HG02885 (cell line): ENCODE results near the gene HIPK4.

ENCODE experiments used
- ATAC-seq: cut with Tn5 transposase; IDR thresholded peaks from one replicate; pipeline ENCODE4 v1.9.1; 2021; ENCODE audit warnings: mild to moderate bottlenecking; ENCODE audit not compliant: unreplicated experiment, poor library complexity

Gene HIPK4

DNA sequence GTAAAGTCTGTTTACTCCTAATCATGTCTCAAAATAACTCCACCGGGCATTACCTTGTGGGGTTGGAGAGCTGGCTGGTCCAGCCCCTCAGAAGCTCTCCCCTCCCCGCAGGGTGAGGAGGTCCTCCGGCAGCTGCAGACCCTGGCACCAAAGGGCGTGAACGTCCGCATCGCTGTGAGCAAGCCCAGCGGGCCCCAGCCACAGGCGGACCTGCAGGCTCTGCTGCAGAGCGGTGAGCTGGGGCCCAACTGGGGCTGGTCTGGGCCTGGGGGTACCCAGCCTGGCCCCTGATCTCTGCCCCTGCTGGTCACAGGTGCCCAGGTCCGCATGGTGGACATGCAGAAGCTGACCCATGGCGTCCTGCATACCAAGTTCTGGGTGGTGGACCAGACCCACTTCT is 20.2 kb downstream of the HIPK4 start:
- no peak for ATAC-seq

DNA sequence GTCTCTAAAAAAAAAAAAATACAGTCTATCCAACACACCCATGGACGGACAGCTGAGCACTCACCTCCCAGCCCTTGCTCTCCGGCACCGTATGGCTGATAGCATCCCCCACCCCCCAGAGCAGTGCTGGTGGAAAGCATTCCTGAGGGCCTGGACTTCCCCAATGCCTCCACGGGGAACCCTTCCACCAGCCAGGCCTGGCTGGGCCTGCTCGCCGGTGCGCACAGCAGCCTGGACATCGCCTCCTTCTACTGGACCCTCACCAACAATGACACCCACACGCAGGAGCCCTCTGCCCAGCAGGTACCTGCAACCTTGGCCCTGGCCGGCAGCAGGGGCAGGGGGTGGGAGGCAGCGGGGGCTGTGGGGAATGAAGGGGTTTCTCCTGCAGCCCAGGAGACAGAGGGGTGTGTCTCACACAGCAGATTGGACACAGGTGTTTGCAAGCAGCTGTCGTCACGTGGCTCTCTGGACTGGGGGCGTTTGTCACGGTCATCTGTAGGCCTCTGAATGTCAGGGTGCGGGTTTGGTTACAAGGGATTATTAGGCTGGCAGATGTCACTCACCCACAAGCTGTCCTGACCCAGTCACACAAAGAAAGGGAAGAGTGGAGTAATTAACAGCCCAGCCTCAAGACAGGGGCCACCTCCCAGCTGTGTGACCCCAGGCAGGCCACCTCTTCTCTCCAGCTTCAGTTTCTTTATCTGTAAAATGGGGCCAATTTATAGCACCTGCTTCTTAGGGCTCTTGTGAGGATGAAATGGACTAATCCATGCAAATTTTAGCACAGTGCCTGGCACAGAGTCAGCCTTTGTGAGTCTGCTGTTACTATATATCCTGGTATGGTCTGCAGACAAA is 22.2 kb downstream of the HIPK4 start:
- no peak for ATAC-seq

DNA sequence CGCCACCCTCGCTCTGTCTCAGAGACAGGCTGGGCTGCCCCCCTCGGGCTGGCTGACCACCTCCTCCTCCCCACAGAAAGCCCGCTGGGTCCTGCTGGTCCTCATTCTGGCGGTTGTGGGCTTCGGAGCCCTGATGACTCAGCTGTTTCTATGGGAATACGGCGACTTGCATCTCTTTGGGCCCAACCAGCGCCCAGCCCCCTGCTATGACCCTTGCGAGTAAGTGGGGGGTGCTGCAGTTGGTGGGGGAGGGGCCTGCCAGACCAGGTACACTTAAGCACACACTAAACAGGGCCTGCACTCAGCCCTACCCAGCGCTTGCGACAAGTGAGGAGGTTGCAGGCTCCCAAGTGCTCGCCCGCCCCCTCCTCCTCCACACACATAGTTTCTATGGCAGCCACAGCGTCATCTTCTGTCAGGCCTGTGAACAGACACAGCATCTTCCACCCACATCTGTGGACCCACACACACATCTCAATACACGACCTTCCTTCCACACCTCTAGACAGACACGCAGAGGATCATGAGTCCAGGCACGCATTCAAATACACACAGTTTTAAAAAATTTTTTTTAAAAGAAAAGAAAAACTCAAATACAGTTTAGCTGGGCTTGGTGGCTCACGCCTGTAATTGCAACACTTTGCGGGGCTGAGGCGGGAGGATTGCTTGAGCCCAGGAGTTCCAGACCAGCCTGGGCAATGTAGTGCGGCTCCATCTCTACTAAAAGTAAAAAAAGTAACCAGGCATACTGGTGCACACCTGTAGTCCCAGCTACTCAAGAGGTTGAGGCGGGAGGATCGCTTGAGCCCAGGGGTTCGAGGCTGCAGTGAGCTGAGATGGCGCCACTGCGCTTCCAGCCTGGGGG is 23.1 kb downstream of the HIPK4 start:
- no peak for ATAC-seq

DNA sequence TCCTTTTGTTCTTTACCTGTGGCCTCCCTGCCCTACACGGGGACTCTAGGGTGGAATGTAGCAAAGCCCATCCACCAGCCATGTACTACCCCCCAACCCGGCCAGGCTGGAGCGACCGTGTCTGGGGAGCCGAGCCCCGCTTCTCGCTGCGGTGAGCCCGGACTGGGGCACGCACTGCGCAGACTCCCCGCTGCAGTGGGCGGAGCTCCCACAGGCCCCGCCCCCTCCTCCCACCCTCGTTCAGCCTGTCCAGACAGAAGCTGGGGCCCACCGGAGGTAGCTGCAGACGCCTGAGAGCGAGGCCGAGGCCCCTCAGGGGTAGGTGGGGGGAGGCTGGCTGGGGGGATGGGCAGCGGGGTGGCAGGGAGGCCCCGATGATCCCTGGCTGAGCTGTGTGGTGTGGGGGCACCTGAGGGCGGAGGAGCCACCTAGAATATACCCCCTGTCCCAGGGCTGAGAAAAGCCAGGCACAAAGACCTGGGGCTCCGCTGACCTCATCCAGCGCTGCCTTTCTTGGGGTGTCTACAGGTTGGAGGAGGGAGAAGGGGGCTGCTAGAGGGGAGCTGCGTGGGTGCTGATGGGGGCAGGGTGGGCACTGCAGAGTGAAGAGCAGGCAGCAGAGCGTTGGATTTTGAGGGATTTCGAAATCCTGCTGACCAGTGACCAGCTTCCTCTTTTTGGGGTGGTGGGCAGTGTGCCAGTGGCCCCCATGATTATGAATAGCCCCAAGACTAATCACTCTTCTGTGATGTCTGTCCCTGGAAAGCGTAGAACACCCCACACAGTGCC is 24.2 kb downstream of the HIPK4 start:
- ATAC-seq = peak; percentile 55

DNA sequence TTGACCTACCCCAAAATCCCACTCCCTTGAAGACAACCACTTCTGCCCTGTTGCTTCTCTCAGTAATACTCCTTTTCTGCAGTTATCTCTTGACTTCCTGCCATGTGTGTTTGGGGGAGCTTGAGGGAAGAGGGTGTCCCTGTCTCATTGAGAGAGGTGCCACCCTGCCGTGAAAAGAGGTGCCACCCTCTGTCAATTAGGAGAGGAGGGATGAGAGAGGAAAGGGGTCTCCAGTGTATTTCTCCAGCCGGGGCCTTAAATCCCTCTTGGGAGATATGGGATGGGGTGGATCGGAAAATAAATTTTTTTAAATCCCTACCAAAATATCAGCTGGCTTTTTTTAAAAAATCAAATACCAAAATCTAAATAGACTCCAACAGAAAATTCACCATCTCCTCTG is 25.0 kb downstream of the HIPK4 start:
- ATAC-seq = no peak

DNA sequence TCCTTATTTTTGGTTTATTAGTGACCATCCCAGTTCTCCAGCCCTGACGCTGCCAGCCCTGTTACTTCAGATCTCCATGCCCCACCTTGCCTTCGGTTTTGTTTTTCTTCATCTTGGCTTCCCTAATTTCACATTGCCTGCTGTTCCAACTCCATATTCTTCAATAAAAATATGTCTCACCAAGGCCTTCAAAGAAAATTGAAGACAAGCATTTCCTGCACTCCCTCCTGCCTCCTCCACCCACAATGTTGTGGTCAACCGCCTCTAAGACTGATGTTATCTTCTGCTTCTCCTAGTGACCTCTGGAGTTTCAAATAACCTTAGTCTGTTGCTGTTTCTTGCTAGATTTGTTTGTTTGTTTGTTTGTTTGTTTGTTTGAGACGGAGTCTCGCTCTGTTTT is 26.9 kb downstream of the HIPK4 start:
- no peak for ATAC-seq

DNA sequence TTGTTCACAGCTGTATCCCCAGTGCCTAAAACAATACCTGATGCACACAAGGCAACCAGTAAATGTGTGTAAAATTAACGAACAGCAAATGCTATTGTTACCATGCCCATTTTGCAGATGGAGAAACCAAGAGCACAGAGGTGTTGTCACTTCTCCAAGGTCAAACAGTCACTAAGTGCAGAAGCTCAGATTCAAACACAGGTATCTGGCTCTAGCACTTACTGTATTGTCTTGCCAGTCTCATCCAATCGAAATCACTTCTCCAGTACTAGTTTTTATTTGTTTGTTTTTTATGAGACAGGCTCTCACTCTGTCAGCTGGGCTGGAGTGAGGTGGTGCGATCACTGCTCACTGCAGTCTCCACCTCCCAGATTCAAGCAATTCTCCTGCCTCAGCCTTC is 27.8 kb downstream of the HIPK4 start:
- no peak for ATAC-seq

DNA sequence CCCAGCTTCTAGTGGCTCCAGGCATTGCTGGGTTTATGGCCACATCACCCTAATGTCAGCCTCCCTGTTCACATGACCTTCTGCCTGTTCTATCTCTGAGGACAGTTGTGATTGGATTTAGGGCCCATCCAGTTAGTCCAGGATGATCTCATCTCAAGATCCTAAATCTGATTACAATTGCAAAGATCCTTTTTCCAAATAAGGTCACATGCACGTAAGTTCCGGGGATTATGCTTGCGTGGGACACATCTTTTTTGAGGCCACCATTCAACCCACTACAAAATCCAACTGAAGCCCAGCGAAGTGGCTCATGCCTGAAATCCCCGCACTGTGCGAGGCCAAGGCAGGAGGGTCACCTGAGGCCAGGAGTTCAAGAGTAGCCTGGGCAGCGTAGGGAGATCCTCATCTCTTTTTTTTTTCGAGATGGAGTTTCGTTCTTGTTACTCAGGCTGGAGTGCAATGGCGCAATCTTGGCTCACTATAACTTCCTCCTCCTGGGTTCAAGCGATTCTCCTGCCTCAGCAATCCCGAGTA is 29.2 kb downstream of the HIPK4 start:
- ATAC-seq = no peak

DNA sequence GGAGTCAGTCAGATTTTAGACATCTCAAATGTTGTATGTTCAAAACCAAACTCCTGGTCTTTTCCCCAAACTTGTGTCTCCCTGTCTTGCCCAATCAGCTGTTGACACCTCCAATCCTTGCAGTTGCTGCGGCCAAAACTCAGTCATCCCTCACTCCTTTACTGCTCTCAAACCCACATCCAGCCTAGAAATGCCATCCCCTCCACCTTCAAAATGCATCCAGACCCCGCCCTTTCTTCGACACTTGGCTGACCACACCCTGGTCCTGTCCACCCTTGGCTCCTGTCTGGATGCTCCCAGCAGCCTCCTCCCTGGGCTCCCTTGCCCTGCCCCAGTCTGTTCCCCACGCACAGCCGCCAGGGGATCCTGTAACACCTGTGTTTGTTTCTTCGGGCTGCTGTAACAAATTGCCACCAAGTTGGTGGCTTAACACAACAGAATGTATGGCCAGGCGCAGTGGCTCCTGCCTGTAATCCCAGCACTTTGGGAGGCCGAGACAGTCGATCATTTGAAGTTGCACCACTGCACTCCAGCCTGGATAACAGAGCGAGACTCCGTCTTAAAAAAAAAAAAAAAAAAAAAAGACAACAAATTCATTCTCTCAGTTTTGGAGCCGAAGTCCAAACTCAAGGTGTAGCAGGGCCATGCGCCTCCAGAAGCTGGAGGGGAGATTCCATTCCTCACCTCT is 29.8 kb downstream of the HIPK4 start:
- ATAC-seq = no peak

DNA sequence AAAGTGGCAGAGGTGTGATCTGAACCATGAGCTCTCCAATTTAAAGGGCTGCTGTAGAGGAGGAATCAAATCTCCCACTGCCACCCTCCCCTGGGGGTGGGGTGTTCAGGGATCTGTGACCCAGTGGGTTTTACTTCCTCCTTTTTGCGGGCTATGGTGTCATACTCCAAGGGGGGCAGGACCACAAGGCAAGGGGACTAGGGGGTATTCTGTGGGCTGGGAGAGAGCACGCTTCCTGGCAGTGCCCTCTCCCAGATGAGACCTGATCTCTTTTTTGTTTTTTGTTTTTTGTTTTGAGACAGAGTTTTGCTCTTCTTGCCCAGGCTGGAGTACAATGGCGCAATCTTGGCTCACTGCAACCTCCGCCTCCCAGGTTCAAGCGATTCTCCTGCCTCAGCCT is 31.2 kb downstream of the HIPK4 start:
- ATAC-seq = no peak

DNA sequence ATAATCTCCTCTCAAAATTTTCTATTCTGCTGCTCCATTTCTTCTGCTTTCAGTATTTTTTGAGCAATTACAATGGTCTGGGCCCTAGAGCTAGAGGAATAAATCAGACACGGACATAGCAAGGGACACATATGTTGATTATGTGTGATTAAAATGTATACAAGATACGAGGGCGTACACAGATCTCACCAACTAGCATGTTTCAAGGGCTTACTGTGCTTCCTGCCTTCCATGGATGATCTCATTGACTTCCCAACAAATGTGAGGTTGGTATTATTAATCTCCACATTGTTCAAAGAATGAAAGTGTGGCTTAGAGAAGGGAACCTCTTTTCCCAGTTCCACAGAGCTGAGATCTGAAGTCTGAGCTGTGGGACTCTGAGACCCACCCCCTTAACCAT is 32.3 kb downstream of the HIPK4 start:
- ATAC-seq = no peak

DNA sequence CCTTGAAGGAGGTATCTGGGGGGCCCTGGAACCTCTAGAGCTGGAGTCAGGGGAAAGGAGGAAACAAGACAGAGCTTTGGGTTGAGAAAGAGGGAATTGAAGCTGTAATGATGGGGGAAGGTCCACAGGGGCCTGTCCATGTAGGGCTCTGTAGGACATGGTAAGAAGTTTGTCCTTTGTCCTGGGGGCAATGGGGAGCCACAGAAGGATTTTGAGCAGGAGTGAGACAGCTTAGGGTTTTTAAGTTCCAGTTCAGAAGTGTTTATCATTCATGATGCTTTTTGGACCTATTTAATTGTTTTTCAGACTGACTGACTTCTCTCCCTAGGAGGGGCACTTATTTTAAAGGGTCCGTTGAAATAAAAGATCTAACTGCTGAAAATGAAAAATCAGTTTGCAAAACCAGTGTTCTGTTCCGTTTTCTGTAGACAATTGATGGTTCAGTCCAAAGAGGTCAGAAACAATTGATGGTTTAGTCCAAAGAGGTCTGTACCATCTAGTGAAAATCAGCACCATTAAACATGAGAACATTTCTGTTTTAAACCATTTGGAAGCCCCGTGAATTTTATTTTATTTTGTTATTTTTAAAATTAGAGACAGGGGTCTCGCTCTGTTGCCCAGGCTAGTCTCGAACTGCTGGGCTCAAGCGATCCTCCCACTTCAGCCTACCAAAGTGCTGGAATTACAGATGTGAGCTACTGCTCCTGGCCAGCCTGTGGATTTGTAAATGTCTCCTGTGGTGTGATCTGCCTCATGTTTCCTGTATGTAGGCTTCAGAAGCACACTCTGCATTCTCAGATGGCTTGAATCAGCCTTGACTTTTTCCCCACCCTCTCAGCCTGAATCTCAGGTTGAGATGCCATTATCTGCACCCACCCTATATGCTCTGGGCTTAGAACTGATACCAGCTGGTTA is 33.0 kb downstream of the HIPK4 start:
- ATAC-seq = no peak

DNA sequence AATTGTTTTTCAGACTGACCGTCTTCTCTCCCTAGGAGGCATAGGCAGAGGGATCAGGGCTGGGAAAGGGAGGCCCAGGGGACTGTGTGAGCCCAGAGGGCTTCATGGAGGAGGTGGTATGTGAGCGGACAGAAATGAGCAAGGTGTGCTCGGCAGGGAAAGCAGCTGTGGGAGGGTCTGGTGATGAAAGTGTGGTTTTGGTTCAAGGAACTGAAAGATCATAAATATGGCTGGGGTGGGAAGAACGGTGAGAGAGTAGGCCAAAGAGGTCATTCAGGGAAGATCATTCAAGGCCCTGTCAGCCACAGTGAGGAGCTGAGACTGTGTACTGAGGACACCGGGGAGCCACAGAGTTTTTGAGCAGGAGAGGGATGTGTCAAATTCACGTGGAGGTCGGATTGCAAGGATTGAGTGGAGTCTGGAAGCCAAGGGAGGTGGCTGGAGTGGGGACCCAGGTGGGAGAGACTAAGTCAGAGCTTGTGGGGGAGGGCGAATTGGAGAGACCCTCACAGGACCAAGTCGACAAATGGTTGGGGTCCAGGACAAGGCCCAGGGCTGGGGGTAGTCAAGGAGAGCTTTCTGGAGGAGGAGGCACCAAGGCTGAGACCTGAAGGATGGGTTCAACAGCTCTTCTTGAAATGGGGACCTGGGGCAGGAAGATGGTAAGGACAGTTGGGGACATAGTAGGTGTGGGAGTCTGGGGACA is 33.9 kb downstream of the HIPK4 start:
- ATAC-seq = no peak

DNA sequence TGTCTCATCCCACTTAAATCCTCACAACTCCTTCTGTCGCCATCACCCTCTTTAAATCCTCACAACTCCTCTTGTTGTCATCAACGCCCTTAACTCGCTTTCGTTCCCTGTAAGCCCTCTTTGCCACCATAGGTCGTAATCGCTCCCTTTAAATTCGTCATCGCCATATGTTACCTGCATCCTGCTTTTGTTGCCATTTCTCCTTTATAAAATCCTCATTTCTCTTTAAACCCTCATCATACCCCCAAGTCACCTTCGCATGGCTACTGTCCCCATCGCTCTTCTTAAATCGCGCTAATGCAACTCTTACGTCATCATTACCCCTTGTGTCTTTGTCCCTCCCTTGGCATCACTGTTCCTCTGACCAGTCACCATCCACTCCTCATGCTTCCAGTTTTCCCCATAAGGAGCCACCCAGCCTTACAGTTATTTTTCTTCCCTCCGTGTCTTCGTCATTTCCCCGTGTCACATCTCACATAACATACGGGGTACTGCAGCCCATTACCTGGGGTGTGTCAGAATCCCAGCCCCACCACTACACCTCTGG is 40.9 kb downstream of the HIPK4 start:
- no peak for ATAC-seq

DNA sequence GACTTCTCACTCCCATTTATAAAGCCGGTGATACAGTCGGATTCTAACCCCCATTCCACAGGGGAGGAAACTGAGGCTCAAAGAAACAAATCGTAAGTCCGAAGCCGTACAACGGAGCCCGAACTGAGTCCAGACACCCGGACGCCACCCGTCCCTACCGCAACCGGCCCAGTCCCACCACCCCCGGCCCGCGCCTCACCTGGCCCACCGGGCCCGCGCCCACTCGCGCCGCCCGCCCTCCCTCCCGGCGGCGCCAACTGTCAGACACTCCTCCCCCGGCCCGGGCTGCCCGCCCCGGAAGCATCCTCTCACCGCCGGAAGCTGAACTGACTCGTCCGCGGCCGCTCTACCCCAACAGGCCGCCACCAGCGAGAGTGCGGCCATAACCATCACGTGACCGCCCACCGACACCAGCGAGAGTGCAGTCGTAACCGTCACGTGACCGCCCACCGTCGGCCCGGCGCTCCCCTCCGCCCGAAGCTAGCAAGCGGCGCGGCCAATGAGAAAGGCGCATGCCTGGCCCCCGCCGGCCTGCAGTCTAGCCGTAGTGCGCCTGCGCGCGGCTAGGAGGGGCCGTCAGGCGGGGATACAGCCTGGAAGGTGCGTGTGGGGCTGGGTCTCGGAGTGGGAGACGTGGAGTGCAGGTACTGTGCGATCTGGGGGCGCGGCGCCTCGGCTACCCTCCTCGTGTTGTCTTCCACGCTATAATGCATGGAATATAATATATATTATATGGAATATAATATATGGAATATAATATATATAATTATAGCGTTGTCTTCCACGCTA is 41.7 kb downstream of the HIPK4 start, which contains the start of the genes C19orf47 and PLD3:
TSS of gene C19orf47 (minus strand) at position 273 of the 789 bp plus-strand sequence. CDS start 6,540 bp downstream, outside the sequence.
TSS of gene PLD3 (plus strand) at position 571 of the 789 bp plus-strand sequence. CDS start 17,789 bp downstream, outside the sequence.
- ATAC-seq = peak; percentile 97

DNA sequence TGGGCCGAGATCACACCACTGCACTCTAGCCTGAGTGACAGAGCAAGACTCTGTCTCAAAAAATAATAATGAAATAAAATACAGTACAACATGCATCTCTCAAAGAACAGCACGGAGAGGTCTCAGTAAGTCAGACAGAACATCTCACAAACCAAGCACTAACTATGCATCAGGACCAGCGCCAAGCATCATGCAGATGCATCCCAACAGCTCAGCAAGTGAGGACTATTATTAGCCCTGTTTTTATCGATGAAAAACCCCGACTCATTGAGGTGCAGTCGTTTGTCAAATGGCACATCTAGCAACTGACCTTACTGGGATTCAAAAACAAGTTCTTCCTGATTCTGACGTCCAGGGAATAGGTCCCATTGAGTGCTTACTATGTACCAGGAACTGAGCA is 45.6 kb downstream of the HIPK4 start:
- ATAC-seq = no peak
